DND-41 (cell line): ENCODE measurements around the gene DTNB.

Experiments
- CTCF ChIP-seq: IDR thresholded peaks from 2 replicates; pipeline ENCODE4 v1.5.1; 2012; ENCODE audit warnings: borderline replicate concordance, low read length, moderate library complexity, mild to moderate bottlenecking; ENCODE audit not compliant: poor library complexity, severe bottlenecking; ENCODE audit errors: extremely low read depth
- EZH2 ChIP-seq: IDR thresholded peaks from 3 replicates; pipeline ENCODE4 v1.6.1; 2012; ENCODE audit warnings: borderline replicate concordance, low read depth, mild to moderate bottlenecking, moderate library complexity, low read length, inconsistent platforms; ENCODE audit not compliant: severe bottlenecking

GRCh38 chr2:25411753-25412152 lies 261.6 kb downstream of the DTNB start:
- no peak for TF ChIP-seq CTCF
- no peak for TF ChIP-seq EZH2
